Gastrocnemius medialis (tissue), 4 donors: ENCODE measurements around the gene DDX18. TPM values are rescaled to one million over a fixed set of nuclear protein-coding genes. Genes with fewer than 3 reads are reported as not detected.
"Not testable (repeated sequence)": the region's sequence is repeated elsewhere in the genome, so short reads cannot be mapped to it uniquely, and the experiment has no call there.

Source experiments
- ATAC-seq, 2 donors: fragments of 150-250 bp; one replicate each; pipeline ENCODE4 v1.9.1; 2016
- DNase-seq, 2 donors: peaks; one replicate each; pipeline ENCODE4 v3.0.0-alpha.2; 2019
- H3K27ac ChIP-seq, 4 donors: fragments of 200-600 bp; sonication (generic); 1 replicate in 1 of 4; 2 replicates in 3 of 4; pipeline ENCODE4 v1.5.1; 2016 to 2018; ENCODE audit warnings: mild to moderate bottlenecking in 2 of 4, moderate library complexity in 1 of 4
- H3K27me3 ChIP-seq, 3 donors: fragments of 200-600 bp; sonication (generic) in 2 of 3; 1 replicate in 1 of 3; 2 replicates in 2 of 3; pipeline versions ENCODE4 v1.5.1 to v1.6.0; 2016 to 2019; ENCODE audit warnings: mild to moderate bottlenecking in 1 of 3, moderate library complexity in 1 of 3
- H3K36me3 ChIP-seq, 2 donors: fragments of 200-600 bp; sonication (generic) in 1 of 2; one replicate each; pipeline ENCODE4 v1.5.1; 2017 to 2018
- H3K4me1 ChIP-seq, 2 donors: fragments of 200-600 bp; sonication (generic) in 1 of 2; one replicate each; pipeline ENCODE4 v1.5.1; 2016 to 2017; ENCODE audit warnings: mild to moderate bottlenecking in 2 of 2
- H3K4me3 ChIP-seq, 4 donors: fragments of 200-600 bp; sonication (generic) in 3 of 4; 1 replicate in 1 of 4; 2 replicates in 3 of 4; pipeline ENCODE4 v1.5.1; 2016 to 2019; ENCODE audit warnings: mild to moderate bottlenecking in 2 of 4
- H3K9me3 ChIP-seq, 3 donors: fragments of 200-600 bp; sonication (generic) in 2 of 3; 1 replicate in 1 of 3; 2 replicates in 2 of 3; pipeline ENCODE4 v1.5.1; 2016 to 2019
- CTCF ChIP-seq, 5 experiments: fragments of 450-650 bp in 3 of 5; fragments of 200-600 bp in 2 of 5; sonication (generic) in 2 of 5; IDR thresholded peaks in 4 of 5; conservative IDR thresholded peaks in 1 of 5; 1 replicate in 4 of 5; 2 replicates in 1 of 5; pipeline ENCODE4 v1.5.1; 2016 to 2019; ENCODE audit warnings: antibody characterized with exemption in 5 of 5, mild to moderate bottlenecking in 3 of 5, moderate library complexity in 3 of 5
- POLR2A ChIP-seq, 2 donors: fragments of 450-650 bp; IDR thresholded peaks; one replicate each; pipeline ENCODE4 v1.6.1; 2017; ENCODE audit warnings: antibody characterized with exemption in 2 of 2, mild to moderate bottlenecking in 2 of 2, moderate library complexity in 2 of 2
- in situ Hi-C, 4 donors: fragments of 200-750 bp; cut with MboI; loops; one replicate each; pipeline versions ENCODE4 v1.15.0 to v1.8.0; 2017; ENCODE audit warnings: low sequenced_read_pairs in 4 of 4
- intact Hi-C: fragments of 100-400 bp; cut with DNase I; formaldehyde crosslinking; loops from one replicate; pipeline ENCODE4 v1.15.1; 2023; ENCODE audit warnings: low total_unique reads
- total RNA-seq, 4 donors: library from RNA; depleted of rRNA; stranded (reverse); fragments of >200 nt; gene quantifications; one replicate each; pipeline versions ENCODE4 v1.1.0 to v1.2.3, GENCODE V29; 2016

DDX18 gene
- total RNA-seq, 4 donors from 2014 or later, result 21.8 to 37.1 (median 24.7) TPM

GRCh38 chr2:117818921-117819320 lies 4.4 kb downstream of the DDX18 start:
- DNase-seq (no peak), ATAC-seq (no peak)
- H3K27ac ChIP-seq, result no peak overlapping the region
- H3K27me3 ChIP-seq, result no peaks in the 10 kb centered on the region
- TF ChIP-seq CTCF (IDR thresholded peaks at IDR 0.05 in 4 of 5, conservative IDR thresholded peaks at IDR 0.05 in 1 of 5), result no peak
- no peak for TF ChIP-seq POLR2A (IDR thresholded peaks at IDR 0.05)
- intact Hi-C loops (loop anchor here (10.0 kb wide), 4 partner anchors 406 to 1546 kb away; partner anchors contain the start of genes C2orf76 and DBI), in situ Hi-C loops (no loop called here)
- H3K9me3 ChIP-seq, result no peaks in the 10 kb centered on the region
- H3K36me3 ChIP-seq, result peaks cover 10 to 69% of the 10 kb centered on the region in 2 donors
- peaks cover 15 to 26% of the 10 kb centered on the region in 2 donors for H3K4me1 ChIP-seq
- no peak overlapping the region for H3K4me3 ChIP-seq

- no peaks in the 10 kb centered on the region for H3K27me3 ChIP-seq
- ATAC-seq (no peak), DNase-seq (no peak)
- intact Hi-C loops (no loop called here), in situ Hi-C loops (loop anchor here in 2 of 4 donors (10.0 kb wide), 1 partner anchor 184 kb away; no protein-coding TSS in a partner anchor)
- no peak overlapping the region for H3K4me3 ChIP-seq
- TF ChIP-seq POLR2A (IDR thresholded peaks at IDR 0.05) (no peak), CTCF (IDR thresholded peaks at IDR 0.05 in 4 of 5, conservative IDR thresholded peaks at IDR 0.05 in 1 of 5) (no peak)
- peaks cover 16 to 85% of the 10 kb centered on the region in 2 donors for H3K36me3 ChIP-seq
- peaks cover 10 to 20% of the 10 kb centered on the region in 2 donors for H3K4me1 ChIP-seq
- H3K27ac ChIP-seq, result no peak overlapping the region
- H3K9me3 ChIP-seq, result no peaks in the 10 kb centered on the region
These were observed 6.0 kb downstream of the DDX18 start for GRCh38 chr2:117820444-117820843.

GRCh38 chr2:117825437-117825836 lies 10.9 kb downstream of the DDX18 start:
- H3K9me3 ChIP-seq, result no peaks in the 10 kb centered on the region
- in situ Hi-C loops (loop anchor here in 3 of 4 donors (5.0 to 10.0 kb wide), 2 partner anchors 177 to 179 kb away; no protein-coding TSS in a partner anchor), intact Hi-C loops (no loop called here)
- peaks cover 12 to 100% of the 10 kb centered on the region in 2 donors for H3K36me3 ChIP-seq
- H3K27ac ChIP-seq, result no peak overlapping the region
- H3K27me3 ChIP-seq, result no peaks in the 10 kb centered on the region
- ATAC-seq (no peak), DNase-seq (no peak)
- no peak for TF ChIP-seq POLR2A (IDR thresholded peaks at IDR 0.05)
- no peak for TF ChIP-seq CTCF (IDR thresholded peaks at IDR 0.05 in 4 of 5, conservative IDR thresholded peaks at IDR 0.05 in 1 of 5)
- H3K4me3 ChIP-seq, result no peak overlapping the region
- no peaks in the 10 kb centered on the region for H3K4me1 ChIP-seq

- peaks cover 7 to 99% of the 10 kb centered on the region in 2 donors for H3K36me3 ChIP-seq
- intact Hi-C loops, H3K27me3 ChIP-seq, DNase-seq, H3K9me3 ChIP-seq, H3K27ac ChIP-seq, H3K4me3 ChIP-seq, ATAC-seq, H3K4me1 ChIP-seq: not testable (repeated sequence)
- in situ Hi-C loops, result loop anchor here in 3 of 4 donors (5.0 to 10.0 kb wide), 2 partner anchors 175 to 177 kb away; no protein-coding TSS in a partner anchor
These were observed 13.0 kb downstream of the DDX18 start for GRCh38 chr2:117827464-117827863.

GRCh38 chr2:117828870-117829269 lies 14.4 kb downstream of the DDX18 start:
- Histone ChIP-seq H3K27ac (no peak overlapping the region), H3K4me1 (no peaks in the 10 kb centered on the region), H3K4me3 (no peak overlapping the region), H3K9me3 (no peaks in the 10 kb centered on the region), H3K27me3 (no peaks in the 10 kb centered on the region), H3K36me3 (peaks cover 7 to 93% of the 10 kb centered on the region in 2 donors)
- intact Hi-C loops (no loop called here), in situ Hi-C loops (loop anchor here in 3 of 4 donors (5.0 to 10.0 kb wide), 2 partner anchors 173 to 176 kb away; no protein-coding TSS in a partner anchor)
- TF ChIP-seq CTCF (IDR thresholded peaks at IDR 0.05 in 4 of 5, conservative IDR thresholded peaks at IDR 0.05 in 1 of 5), result no peak
- ATAC-seq, result no peak
- no peak for DNase-seq
